Dedifferentiated amniotic fluid mesenchymal stem cell (primary cell): ENCODE data around the gene ATP6V0E2.
A peak's percentile ranks its signal among the peaks of the same experiment; 100 is the strongest.
"Not testable (repeated sequence)": the region's sequence is repeated elsewhere in the genome, so short reads cannot be mapped to it uniquely, and the experiment has no call there.

Experiments
- DNase-seq: peaks from one replicate; pipeline ENCODE4 v3.0.0-alpha.2; 2016; ENCODE audit errors: extremely low spot score

Gene ATP6V0E2

GRCh38 chr7:149873074-149873969, at the start of gene ATP6V0E2:
TSS of gene ATP6V0E2 (plus strand) at chr7:149873969. CDS start at chr7:149874066, 97 bp downstream.
- peak; percentile 90 for DNase-seq

- DNase-seq: no peak
Measured at GRCh38 chr7:149824301-149824741, 49.4 kb upstream of the ATP6V0E2 start.

- no peak for DNase-seq
Measured at GRCh38 chr7:149824748-149825566, 48.8 kb upstream of the ATP6V0E2 start.

GRCh38 chr7:149825567-149826343, 48.0 kb upstream of the ATP6V0E2 start:
- DNase-seq: no peak

- DNase-seq: no peak
Measured at GRCh38 chr7:149826344-149827088, 47.3 kb upstream of the ATP6V0E2 start.

- DNase-seq: no peak
Measured at GRCh38 chr7:149827089-149827981, 46.4 kb upstream of the ATP6V0E2 start.

GRCh38 chr7:149828357-149829309, 45.1 kb upstream of the ATP6V0E2 start:
- no peak for DNase-seq

- DNase-seq: not testable (repeated sequence)
Measured at GRCh38 chr7:149830527-149830926, 43.2 kb upstream of the ATP6V0E2 start.

GRCh38 chr7:149830997-149831740, 42.6 kb upstream of the ATP6V0E2 start:
- no peak for DNase-seq

GRCh38 chr7:149831741-149832219, 42.0 kb upstream of the ATP6V0E2 start:
- DNase-seq: no peak

GRCh38 chr7:149832332-149833041, 41.3 kb upstream of the ATP6V0E2 start:
- DNase-seq: no peak

GRCh38 chr7:149833495-149834130, 40.2 kb upstream of the ATP6V0E2 start:
- no peak for DNase-seq

GRCh38 chr7:149834601-149835000, 39.2 kb upstream of the ATP6V0E2 start:
- no peak for DNase-seq

GRCh38 chr7:149836434-149836833, 37.3 kb upstream of the ATP6V0E2 start:
- no peak for DNase-seq

- DNase-seq: no peak
Measured at GRCh38 chr7:149837564-149838223, 36.1 kb upstream of the ATP6V0E2 start.
